Neuron (in vitro differentiated cells): Measurements from ENCODE around the gene COL9A3.

Source experiments
- H2AFZ ChIP-seq: one replicate; pipeline ENCODE4 v1.6.1; 2013; ENCODE audit warnings: low read depth, mild to moderate bottlenecking, inconsistent platforms, low read length, moderate library complexity
- H3K27me3 ChIP-seq: one replicate; pipeline ENCODE4 v1.6.1; 2013; ENCODE audit warnings: low read length; ENCODE audit not compliant: insufficient read depth
- H3K36me3 ChIP-seq: one replicate; pipeline ENCODE4 v1.6.1; 2013; ENCODE audit warnings: low read length; ENCODE audit not compliant: insufficient read depth
- H3K4me1 ChIP-seq: one replicate; pipeline ENCODE4 v1.6.1; 2013; ENCODE audit warnings: low read length; ENCODE audit not compliant: insufficient read depth
- H3K4me3 ChIP-seq: 2 replicates; pipeline ENCODE4 v1.5.1; 2013; ENCODE audit warnings: mild to moderate bottlenecking, low read length, moderate library complexity
- H3K9me3 ChIP-seq: one replicate; pipeline ENCODE4 v1.6.1; 2013; ENCODE audit warnings: low read length

The COL9A3 gene

GRCh38 chr20:62816884-62817873, at the start of gene COL9A3:
COL9A3 (plus strand) TSS chr20:62817050; CDS start chr20:62817065, 15 bp downstream.
- no peak within 1 kb of the TSS for H3K4me3 ChIP-seq
- peaks cover 50% of the 10 kb centered on the region for H3K27me3 ChIP-seq
- H3K4me1 ChIP-seq: peaks cover 9% of the 10 kb centered on the region
- H3K9me3 ChIP-seq: no peaks in the 10 kb centered on the region
- peak within 1 kb of the TSS; percentile 21 for H2AFZ ChIP-seq
- H3K36me3 ChIP-seq: peaks cover 3% of the 10 kb centered on the region

DNA sequence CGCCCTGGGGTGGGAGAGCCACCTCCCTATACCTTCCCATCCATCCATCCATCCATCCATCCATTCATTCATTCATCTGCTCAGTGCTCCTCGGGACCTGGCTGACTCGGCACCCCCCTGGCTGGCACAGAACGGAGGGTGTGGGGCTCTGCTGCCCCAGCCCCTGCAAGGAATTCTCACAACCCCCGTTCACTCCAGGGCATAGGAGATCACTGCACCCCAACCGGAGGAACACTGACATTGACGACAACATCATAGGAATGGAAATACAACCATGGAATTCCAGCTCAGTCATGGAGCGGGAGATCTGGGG, 48.7 kb upstream of the COL9A3 start:
- Histone ChIP-seq H3K27me3 (no peaks in the 10 kb centered on the region), H3K4me3 (no peak overlapping the region), H3K4me1 (peaks cover 43% of the 10 kb centered on the region), H3K9me3 (no peaks in the 10 kb centered on the region), H3K36me3 (no peaks in the 10 kb centered on the region), H2AFZ (no peak overlapping the region)

DNA sequence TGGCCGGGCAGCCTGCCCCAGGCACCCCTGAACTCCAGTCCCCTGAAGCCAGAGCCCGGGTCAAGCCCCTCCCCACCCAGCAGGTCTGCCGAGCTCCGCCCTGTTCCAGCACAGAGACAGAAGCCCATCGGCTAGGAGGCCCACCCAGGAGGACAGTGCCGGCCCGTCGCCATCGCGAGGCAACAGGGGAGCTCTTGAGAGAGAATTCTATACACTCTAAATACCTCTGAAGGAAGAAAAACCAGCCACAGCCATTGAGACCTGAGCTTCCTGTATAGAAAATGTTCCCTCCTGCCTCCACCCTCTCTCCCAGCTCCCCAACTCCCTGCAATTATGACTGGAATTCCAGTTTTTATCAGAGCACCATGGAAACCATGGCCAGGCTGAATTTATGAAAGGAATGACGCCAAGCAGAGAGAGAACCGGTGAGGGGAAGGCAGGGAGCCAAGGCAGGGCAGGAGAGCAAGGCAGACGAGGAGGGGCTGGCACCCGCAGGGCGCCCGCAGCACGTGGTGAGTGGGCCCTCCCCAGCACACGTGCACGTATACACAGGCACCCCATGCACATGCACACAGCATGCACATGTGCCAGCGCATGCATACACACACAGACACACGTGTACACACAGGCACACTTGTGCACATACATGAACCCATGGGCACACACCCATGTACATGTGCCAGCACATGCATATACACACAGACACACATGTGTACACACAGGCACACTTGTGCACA, 48.1 kb upstream of the COL9A3 start:
- H3K9me3 ChIP-seq: no peaks in the 10 kb centered on the region
- H3K4me3 ChIP-seq: no peak overlapping the region
- no peaks in the 10 kb centered on the region for H3K27me3 ChIP-seq
- H2AFZ ChIP-seq: no peak overlapping the region
- H3K4me1 ChIP-seq: peaks cover 48% of the 10 kb centered on the region
- no peaks in the 10 kb centered on the region for H3K36me3 ChIP-seq

GRCh38 chr20:62769346-62770071, 47.3 kb upstream of the COL9A3 start:
- no peak overlapping the region for H3K4me3 ChIP-seq
- no peak overlapping the region for H2AFZ ChIP-seq
- no peaks in the 10 kb centered on the region for H3K36me3 ChIP-seq
- H3K4me1 ChIP-seq: peaks cover 56% of the 10 kb centered on the region
- no peaks in the 10 kb centered on the region for H3K9me3 ChIP-seq
- H3K27me3 ChIP-seq: no peaks in the 10 kb centered on the region

DNA sequence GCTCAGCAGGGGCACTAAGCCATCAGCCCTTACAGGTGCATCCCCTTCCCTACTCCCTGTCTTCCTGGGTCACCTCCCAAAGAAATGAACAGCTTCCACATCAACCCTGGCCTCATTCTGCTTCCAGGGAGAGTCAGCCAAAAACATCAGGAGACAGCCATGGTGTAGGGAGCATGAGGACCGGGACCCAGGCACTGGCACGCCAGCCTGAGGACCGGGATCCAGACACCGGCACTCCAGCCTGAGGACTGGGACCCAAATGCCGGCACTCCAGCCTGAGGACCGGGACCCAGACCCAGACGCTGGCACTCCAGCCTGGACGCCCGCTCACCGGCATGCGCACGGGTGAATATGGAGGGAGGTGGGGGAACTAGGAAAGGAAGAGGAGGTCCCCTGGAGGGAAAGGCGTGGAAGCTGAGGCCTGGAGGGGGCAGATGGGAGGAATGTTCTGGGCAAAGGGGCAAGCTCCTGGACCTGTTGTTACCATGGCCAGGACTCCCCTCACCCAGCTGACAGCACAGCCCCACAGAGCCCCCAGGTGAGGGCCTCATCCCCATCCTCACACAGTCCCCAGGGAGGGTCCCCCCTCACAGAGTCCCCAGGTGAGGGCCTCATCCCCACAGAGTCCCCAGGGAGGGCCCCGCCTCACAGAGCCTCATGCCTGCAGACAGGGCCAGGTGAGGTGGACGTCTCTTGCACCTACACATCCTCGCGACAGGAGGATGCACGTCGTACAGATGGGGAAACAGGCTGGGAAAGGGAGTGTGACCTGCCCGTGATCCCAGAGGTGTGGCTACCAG, 46.5 kb upstream of the COL9A3 start:
- H3K36me3 ChIP-seq: no peaks in the 10 kb centered on the region
- no peaks in the 10 kb centered on the region for H3K9me3 ChIP-seq
- no peak overlapping the region for H3K4me3 ChIP-seq
- no peaks in the 10 kb centered on the region for H3K27me3 ChIP-seq
- no peak overlapping the region for H2AFZ ChIP-seq
- H3K4me1 ChIP-seq: peaks cover 64% of the 10 kb centered on the region

DNA sequence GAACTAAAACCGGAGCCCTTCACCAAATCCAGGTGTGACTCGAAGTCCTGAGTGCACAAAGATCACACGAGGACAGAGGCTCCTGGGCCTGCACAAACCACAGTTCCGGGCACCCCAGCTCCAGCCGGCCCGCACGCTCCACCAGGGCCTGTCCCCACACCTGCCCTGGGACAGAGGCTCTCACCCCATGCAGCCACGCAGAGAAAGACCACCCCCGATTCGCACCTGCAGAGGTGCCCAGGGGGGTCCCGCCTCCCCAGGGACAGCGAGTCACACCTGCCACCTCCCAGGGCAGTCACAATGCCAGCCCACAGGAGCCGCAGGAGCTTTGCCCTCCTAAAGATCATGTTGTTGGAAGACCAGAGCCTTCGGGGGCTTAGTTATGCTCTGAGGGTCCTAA, 45.9 kb upstream of the COL9A3 start:
- Histone ChIP-seq H3K4me1 (peaks cover 69% of the 10 kb centered on the region), H2AFZ (no peak overlapping the region), H3K9me3 (no peaks in the 10 kb centered on the region), H3K27me3 (no peaks in the 10 kb centered on the region), H3K36me3 (no peaks in the 10 kb centered on the region), H3K4me3 (no peak overlapping the region)

DNA sequence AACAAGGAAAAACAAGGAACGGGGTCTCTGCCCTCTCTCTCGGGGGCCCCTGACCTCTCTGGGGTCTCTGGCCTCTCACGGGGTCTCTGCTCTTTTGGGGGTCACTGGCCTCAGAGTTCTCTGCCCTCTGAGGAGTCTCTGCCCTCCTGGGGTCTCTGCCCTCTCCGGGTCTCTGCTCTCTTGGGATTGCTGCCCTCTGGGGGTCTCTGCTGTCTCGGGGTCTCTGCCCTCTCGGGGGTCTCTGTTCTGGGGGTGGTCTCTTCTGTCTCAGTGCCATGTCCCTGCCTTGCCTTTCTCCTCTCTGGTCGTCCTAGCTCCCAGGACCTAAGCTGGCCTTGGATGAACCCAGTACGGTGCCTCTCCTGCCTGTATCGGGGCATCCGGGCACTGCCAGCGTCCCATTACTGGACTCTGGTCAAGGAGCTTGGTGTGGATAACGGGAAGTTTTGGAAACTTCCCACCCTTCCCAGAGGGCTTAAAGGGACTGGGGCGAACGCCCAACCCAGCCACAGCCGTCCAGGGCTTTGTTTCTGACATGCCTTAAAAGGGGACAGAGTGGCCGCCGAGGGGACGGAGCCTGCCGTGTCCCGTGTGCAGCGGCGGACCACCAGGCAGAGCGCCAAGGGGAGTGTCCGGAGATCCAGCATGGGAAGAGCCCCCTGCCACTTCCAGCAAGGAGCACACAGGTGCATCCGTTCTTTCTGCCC, 45.3 kb upstream of the COL9A3 start:
- peaks cover 69% of the 10 kb centered on the region for H3K4me1 ChIP-seq
- H3K9me3 ChIP-seq: no peaks in the 10 kb centered on the region
- no peak overlapping the region for H3K4me3 ChIP-seq
- no peaks in the 10 kb centered on the region for H3K36me3 ChIP-seq
- H2AFZ ChIP-seq: no peak overlapping the region
- H3K27me3 ChIP-seq: no peaks in the 10 kb centered on the region

DNA sequence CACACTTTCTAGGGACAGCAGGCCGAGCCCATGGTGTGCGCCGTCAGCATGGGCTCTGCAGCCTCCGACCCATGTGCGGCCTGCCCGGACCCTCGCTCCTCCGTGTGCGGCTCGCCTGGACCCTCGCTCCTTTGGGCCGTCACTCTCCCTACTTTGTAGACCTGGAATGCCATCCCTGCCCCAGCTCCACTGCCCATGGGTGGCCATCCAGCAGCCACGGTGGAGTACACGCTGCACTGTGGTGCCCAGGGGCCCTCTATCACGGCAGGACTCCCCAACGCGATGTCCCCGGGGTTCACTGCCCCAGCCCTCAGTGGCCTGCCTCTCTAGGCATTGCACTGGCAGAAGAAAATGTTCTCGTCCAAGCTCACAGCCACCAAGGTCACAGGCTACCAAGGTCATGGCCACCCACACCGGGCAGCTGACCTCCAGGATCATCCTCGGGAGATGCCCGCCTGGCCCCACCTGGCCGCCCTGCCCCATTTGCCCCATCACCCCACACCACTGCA, 44.7 kb upstream of the COL9A3 start:
- H3K27me3 ChIP-seq: no peaks in the 10 kb centered on the region
- no peaks in the 10 kb centered on the region for H3K36me3 ChIP-seq
- H3K9me3 ChIP-seq: no peaks in the 10 kb centered on the region
- H3K4me1 ChIP-seq: peaks cover 69% of the 10 kb centered on the region
- H3K4me3 ChIP-seq: no peak overlapping the region
- no peak overlapping the region for H2AFZ ChIP-seq

DNA sequence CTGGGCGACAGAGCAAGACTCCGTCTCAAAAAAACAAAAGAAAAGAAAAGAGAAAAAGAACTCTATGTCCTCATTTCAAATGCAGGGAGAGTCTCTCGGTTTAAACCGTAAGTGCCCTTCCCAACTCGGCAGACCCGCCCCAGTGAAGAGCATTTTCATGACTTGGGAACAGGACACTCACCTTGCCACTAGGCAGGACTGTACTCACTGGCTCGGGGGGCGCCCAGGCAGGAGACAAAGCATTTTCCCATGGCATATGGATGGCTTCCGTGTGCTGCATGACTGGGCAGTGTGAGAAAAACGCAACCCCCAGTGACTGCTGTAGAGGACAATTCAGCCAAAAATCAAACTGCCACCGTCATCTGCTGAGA, 44.2 kb upstream of the COL9A3 start:
- Histone ChIP-seq H3K9me3 (no peaks in the 10 kb centered on the region), H3K36me3 (no peaks in the 10 kb centered on the region), H3K27me3 (no peaks in the 10 kb centered on the region), H2AFZ (no peak overlapping the region), H3K4me1 (peaks cover 68% of the 10 kb centered on the region), H3K4me3 (no peak overlapping the region)

- no peaks in the 10 kb centered on the region for H3K27me3 ChIP-seq
- no peaks in the 10 kb centered on the region for H3K9me3 ChIP-seq
- no peak overlapping the region for H3K4me3 ChIP-seq
- peaks cover 61% of the 10 kb centered on the region for H3K4me1 ChIP-seq
- H3K36me3 ChIP-seq: no peaks in the 10 kb centered on the region
- no peak overlapping the region for H2AFZ ChIP-seq
Observed at GRCh38 chr20:62772990-62773844, 43.6 kb upstream of the COL9A3 start.

- Histone ChIP-seq H3K36me3 (no peaks in the 10 kb centered on the region), H3K4me1 (peaks cover 53% of the 10 kb centered on the region), H3K4me3 (no peak overlapping the region), H3K9me3 (no peaks in the 10 kb centered on the region), H3K27me3 (no peaks in the 10 kb centered on the region), H2AFZ (no peak overlapping the region)
Observed at GRCh38 chr20:62773845-62774714, 42.8 kb upstream of the COL9A3 start.
